Loucy (cell line): ENCODE data around the gene DNASE1.

ENCODE experiments used
- H2AFZ ChIP-seq: fragments of 200-600 bp; sonication (generic); 2 replicates; pipeline ENCODE4 v1.6.0; 2016; ENCODE audit warnings: antibody characterized with exemption, mild to moderate bottlenecking, low read length, moderate library complexity
- H3F3A ChIP-seq: fragments of 200-600 bp; 2 replicates; pipeline ENCODE4 v1.6.0; 2016; ENCODE audit warnings: antibody characterized with exemption, low read depth, mild to moderate bottlenecking
- H3K27me3 ChIP-seq: fragments of 200-600 bp; sonication (generic); 2 replicates; pipeline ENCODE4 v1.6.1; 2014; ENCODE audit warnings: low read length, mild to moderate bottlenecking; ENCODE audit not compliant: insufficient read depth, poor library complexity, severe bottlenecking
- H3K36me3 ChIP-seq: fragments of 200-600 bp; sonication (generic); 2 replicates; pipeline ENCODE4 v1.6.1; 2016; ENCODE audit warnings: low read length; ENCODE audit not compliant: insufficient read depth
- H3K4me1 ChIP-seq: fragments of 200-600 bp; sonication (generic); 2 replicates; pipeline ENCODE4 v1.5.1; 2014; ENCODE audit warnings: low read length, mild to moderate bottlenecking; ENCODE audit not compliant: insufficient read depth, poor library complexity, severe bottlenecking
- H3K4me2 ChIP-seq: fragments of 200-600 bp; sonication (generic); 2 replicates; pipeline ENCODE4 v1.6.0; 2014; ENCODE audit warnings: antibody characterized with exemption, low read length, low read depth, mild to moderate bottlenecking; ENCODE audit not compliant: poor library complexity, severe bottlenecking
- H3K4me3 ChIP-seq: fragments of 200-600 bp; sonication (generic); 2 replicates; pipeline ENCODE4 v1.5.1; 2014; ENCODE audit warnings: low read length, mild to moderate bottlenecking, mixed read lengths; ENCODE audit not compliant: poor library complexity, severe bottlenecking
- H3K79me2 ChIP-seq: fragments of 200-600 bp; sonication (generic); 2 replicates; pipeline ENCODE4 v1.6.1; 2014; ENCODE audit warnings: low read length; ENCODE audit not compliant: insufficient read depth
- H3K9ac ChIP-seq: fragments of 200-600 bp; sonication (generic); 2 replicates; pipeline ENCODE4 v1.6.0; 2014; ENCODE audit warnings: mild to moderate bottlenecking, low read depth, low read length, moderate library complexity; ENCODE audit not compliant: poor library complexity, severe bottlenecking
- H3K9me2 ChIP-seq: fragments of 200-600 bp; sonication (generic); replicated peaks from 2 replicates; pipeline ENCODE4 v1.6.1; 2016; ENCODE audit warnings: low read depth, low read length, mixed read lengths
- H3K9me3 ChIP-seq: fragments of 200-600 bp; sonication (generic); 2 replicates; pipeline ENCODE4 v1.6.1; 2014; ENCODE audit warnings: mild to moderate bottlenecking, antibody characterized with exemption, low read length, low read depth; ENCODE audit not compliant: insufficient read depth
- H4K20me1 ChIP-seq: fragments of 200-600 bp; sonication (generic); 2 replicates; pipeline ENCODE4 v1.6.0; 2014; ENCODE audit warnings: antibody characterized with exemption, low read length, mild to moderate bottlenecking; ENCODE audit not compliant: insufficient read depth, poor library complexity, severe bottlenecking
- CTCF ChIP-seq: fragments of 200-600 bp; sonication (generic); conservative IDR thresholded peaks from 2 replicates; pipeline ENCODE4 v1.5.1; 2014; ENCODE audit warnings: mild to moderate bottlenecking, antibody characterized with exemption, low read length
- EZH2phosphoT487 ChIP-seq: fragments of 200-600 bp; IDR thresholded peaks from 2 replicates; pipeline ENCODE4 v1.6.1; 2018; ENCODE audit warnings: antibody characterized with exemption, mild to moderate bottlenecking, moderate library complexity, borderline replicate concordance

Gene DNASE1

GRCh38 chr16:3651461-3652372 is 2.8 kb upstream of the DNASE1 start:
- Histone ChIP-seq H3K9me3 (no peaks in the 10 kb centered on the region), H3K27me3 (no peaks in the 10 kb centered on the region), H4K20me1 (no peaks in the 10 kb centered on the region), H3F3A (no peaks in the 10 kb centered on the region), H3K4me1 (peaks cover 4% of the 10 kb centered on the region), H2AFZ (no peak overlapping the region), H3K4me2 (no peak overlapping the region), H3K4me3 (no peak overlapping the region), H3K36me3 (no peaks in the 10 kb centered on the region), H3K9me2 (no peaks in the 10 kb centered on the region), H3K9ac (no peak overlapping the region), H3K79me2 (no peaks in the 10 kb centered on the region)
- TF ChIP-seq CTCF (no peak), EZH2phosphoT487 (no peak)

GRCh38 chr16:3652373-3653195 is 1.9 kb upstream of the DNASE1 start:
- H3K4me1 ChIP-seq: peaks cover 4% of the 10 kb centered on the region
- no peak overlapping the region for H2AFZ ChIP-seq
- H3K9me3 ChIP-seq: no peaks in the 10 kb centered on the region
- H3K4me3 ChIP-seq: no peak overlapping the region
- H3K9me2 ChIP-seq: no peaks in the 10 kb centered on the region
- no peak overlapping the region for H3K4me2 ChIP-seq
- H3K27me3 ChIP-seq: no peaks in the 10 kb centered on the region
- H3K36me3 ChIP-seq: peaks cover 8% of the 10 kb centered on the region; the same call in 1 of the 2 replicates
- TF ChIP-seq EZH2phosphoT487 (no peak), CTCF (no peak)
- H4K20me1 ChIP-seq: no peaks in the 10 kb centered on the region
- no peaks in the 10 kb centered on the region for H3F3A ChIP-seq
- H3K9ac ChIP-seq: no peak overlapping the region
- no peaks in the 10 kb centered on the region for H3K79me2 ChIP-seq

- no peak overlapping the region for H2AFZ ChIP-seq
- peaks cover 4% of the 10 kb centered on the region for H3K4me1 ChIP-seq
- H3K9me2 ChIP-seq: no peaks in the 10 kb centered on the region
- H3K9ac ChIP-seq: no peak overlapping the region
- H3F3A ChIP-seq: no peaks in the 10 kb centered on the region
- no peaks in the 10 kb centered on the region for H3K9me3 ChIP-seq
- H3K4me3 ChIP-seq: no peak overlapping the region
- TF ChIP-seq CTCF (no peak), EZH2phosphoT487 (no peak)
- no peaks in the 10 kb centered on the region for H4K20me1 ChIP-seq
- peaks cover 12% of the 10 kb centered on the region; the same call in 1 of the 2 replicates for H3K36me3 ChIP-seq
- no peaks in the 10 kb centered on the region for H3K79me2 ChIP-seq
- no peak overlapping the region for H3K4me2 ChIP-seq
- no peaks in the 10 kb centered on the region for H3K27me3 ChIP-seq
These were observed 522 bp downstream of the DNASE1 start for GRCh38 chr16:3655030-3655395.
